ENCODE results near the gene APOL3. TPM values are rescaled to one million over a fixed set of nuclear protein-coding genes. Genes with fewer than 3 reads are reported as not detected.
"Not testable (repeated sequence)": the region's sequence is repeated elsewhere in the genome, so short reads cannot be mapped to it uniquely, and the experiment has no call there.

APOL3 gene
- total RNA-seq, 1 donor from 2014 or later: 58.2 TPM

DNA sequence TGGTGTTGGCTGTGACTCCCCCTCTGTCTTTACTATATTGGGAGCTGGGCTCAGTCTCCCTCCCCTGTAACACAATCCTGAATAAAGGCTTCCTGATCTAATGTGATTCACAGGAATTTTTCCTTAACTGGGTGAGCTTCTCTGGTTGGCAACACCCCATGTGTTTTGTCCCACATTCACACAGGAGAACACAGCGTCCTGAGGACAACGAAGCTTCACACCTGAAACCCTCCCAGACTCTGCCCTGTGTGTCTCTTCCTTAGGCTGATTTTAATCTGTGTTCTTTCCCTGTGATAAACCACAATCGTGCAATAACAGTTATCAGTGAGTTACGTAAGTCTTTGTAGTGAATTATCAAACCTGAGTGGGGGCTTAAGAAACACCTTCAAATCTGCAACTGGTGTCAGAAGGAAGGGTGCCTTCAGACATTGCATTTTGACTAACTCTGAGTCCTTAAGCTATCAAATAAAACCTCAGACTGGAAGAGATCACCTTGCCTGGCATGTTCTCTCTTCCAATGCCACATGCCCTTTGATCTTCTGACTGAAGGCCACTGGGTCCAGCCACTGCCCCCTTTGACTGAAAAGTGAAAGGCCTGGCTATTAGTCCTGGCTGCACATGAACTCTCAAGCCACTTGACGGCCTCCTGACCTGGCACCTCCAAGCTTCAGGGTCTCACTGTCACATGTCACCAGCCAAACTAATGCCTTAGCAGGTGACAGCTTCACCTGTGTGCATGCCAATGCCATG lies 17.3 kb downstream of the APOL3 start:
- Histone ChIP-seq H3K27ac (no peak overlapping the region), H3K4me3 (no peak overlapping the region), H3K4me1 (peaks cover 4% of the 10 kb centered on the region), H3K9me3 (no peaks in the 10 kb centered on the region), H3K27me3 (no peaks in the 10 kb centered on the region), H3K36me3 (peaks cover 39% of the 10 kb centered on the region)
- ATAC-seq: no peak
- no peak for DNase-seq
- TF ChIP-seq, protein P1, sequence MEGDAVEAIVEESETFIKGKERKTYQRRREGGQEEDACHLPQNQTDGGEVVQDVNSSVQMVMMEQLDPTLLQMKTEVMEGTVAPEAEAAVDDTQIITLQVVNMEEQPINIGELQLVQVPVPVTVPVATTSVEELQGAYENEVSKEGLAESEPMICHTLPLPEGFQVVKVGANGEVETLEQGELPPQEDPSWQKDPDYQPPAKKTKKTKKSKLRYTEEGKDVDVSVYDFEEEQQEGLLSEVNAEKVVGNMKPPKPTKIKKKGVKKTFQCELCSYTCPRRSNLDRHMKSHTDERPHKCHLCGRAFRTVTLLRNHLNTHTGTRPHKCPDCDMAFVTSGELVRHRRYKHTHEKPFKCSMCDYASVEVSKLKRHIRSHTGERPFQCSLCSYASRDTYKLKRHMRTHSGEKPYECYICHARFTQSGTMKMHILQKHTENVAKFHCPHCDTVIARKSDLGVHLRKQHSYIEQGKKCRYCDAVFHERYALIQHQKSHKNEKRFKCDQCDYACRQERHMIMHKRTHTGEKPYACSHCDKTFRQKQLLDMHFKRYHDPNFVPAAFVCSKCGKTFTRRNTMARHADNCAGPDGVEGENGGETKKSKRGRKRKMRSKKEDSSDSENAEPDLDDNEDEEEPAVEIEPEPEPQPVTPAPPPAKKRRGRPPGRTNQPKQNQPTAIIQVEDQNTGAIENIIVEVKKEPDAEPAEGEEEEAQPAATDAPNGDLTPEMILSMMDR (IDR thresholded peaks at IDR 0.05): no peak
- intact Hi-C loops (cut with DNase I): loop anchor here (5.0 kb wide), 1 partner anchor 39 kb away; no protein-coding TSS in a partner anchor

DNA sequence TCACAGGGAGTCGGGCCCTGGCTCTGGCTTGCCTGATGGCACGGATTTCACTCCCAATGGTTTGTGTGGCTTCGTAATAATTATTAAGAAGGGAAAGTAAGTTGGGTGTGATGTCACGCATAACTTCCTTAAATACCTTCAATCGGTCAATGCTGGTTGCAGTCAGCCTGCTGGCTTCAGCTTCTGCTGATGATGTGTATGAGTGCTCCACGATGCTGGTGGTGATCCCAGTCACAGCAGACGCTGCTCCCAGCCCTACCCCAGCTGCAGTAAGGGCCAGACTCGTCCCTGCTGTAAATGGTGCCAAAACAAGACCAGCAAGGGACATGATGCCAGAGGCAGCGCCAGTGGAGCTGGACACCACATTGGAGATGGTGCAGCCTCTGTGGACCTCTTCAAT lies 19.1 kb downstream of the APOL3 start:
- intact Hi-C loops (cut with DNase I): loop anchor here (5.0 kb wide), 1 partner anchor 41 kb away; no protein-coding TSS in a partner anchor
- DNase-seq (no peak), ATAC-seq (no peak)
- TF ChIP-seq, protein P1 (IDR thresholded peaks at IDR 0.05): no peak
- Histone ChIP-seq H3K36me3 (peaks cover 39% of the 10 kb centered on the region), H3K27me3 (no peaks in the 10 kb centered on the region), H3K4me3 (no peak overlapping the region), H3K9me3 (no peaks in the 10 kb centered on the region), H3K4me1 (peaks cover 4% of the 10 kb centered on the region), H3K27ac (no peak overlapping the region)

DNA sequence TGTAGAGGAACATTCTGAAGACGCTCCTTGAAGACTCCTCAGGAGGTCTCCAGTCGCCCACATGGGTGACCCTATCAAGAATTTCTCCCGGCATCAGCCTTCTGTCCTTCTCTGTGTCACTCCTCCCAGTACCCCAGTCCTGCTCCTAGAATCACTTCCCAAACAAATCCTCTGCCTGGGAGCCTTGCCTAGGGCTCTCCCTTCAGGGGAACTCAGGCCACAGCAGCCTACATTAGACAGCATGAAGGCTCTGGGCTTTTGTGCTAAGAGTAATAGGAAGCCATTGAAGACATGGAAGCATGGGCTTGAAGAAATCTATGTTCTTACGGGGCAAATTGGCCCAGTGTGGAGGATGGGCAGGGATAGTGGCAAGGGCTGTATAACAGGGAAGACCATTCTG lies 21.8 kb downstream of the APOL3 start:
- H3K27ac ChIP-seq; H3K27me3 ChIP-seq; ATAC-seq; H3K4me1 ChIP-seq; H3K9me3 ChIP-seq; intact Hi-C loops (cut with DNase I); H3K4me3 ChIP-seq; DNase-seq: not testable (repeated sequence)
- peaks cover 34% of the 10 kb centered on the region for H3K36me3 ChIP-seq

- H3K27ac ChIP-seq: no peak overlapping the region
Observed at GRCh38 chr22:36136988-36137387, 23.6 kb downstream of the APOL3 start.

GRCh38 chr22:36136475-36136874 lies 24.1 kb downstream of the APOL3 start:
- Histone ChIP-seq H3K9me3 (no peaks in the 10 kb centered on the region), H3K27ac (no peak overlapping the region), H3K27me3 (no peaks in the 10 kb centered on the region), H3K4me1 (peaks cover 8% of the 10 kb centered on the region), H3K36me3 (peaks cover 13% of the 10 kb centered on the region), H3K4me3 (no peak overlapping the region)
- TF ChIP-seq, protein P1 (IDR thresholded peaks at IDR 0.05): no peak
- DNase-seq (no peak), ATAC-seq (no peak)
- intact Hi-C loops (cut with DNase I): no loop called here

More at GRCh38 chr22:36136988-36137387, 23.6 kb downstream of the APOL3 start:
- DNase-seq: no peak
- Histone ChIP-seq H3K9me3 (no peaks in the 10 kb centered on the region), H3K36me3 (peaks cover 18% of the 10 kb centered on the region), H3K4me3 (no peak overlapping the region), H3K27me3 (no peaks in the 10 kb centered on the region), H3K4me1 (peaks cover 8% of the 10 kb centered on the region)
- ATAC-seq: no peak
- intact Hi-C loops (cut with DNase I): no loop called here
- TF ChIP-seq, protein P1 (IDR thresholded peaks at IDR 0.05): no peak

DNA sequence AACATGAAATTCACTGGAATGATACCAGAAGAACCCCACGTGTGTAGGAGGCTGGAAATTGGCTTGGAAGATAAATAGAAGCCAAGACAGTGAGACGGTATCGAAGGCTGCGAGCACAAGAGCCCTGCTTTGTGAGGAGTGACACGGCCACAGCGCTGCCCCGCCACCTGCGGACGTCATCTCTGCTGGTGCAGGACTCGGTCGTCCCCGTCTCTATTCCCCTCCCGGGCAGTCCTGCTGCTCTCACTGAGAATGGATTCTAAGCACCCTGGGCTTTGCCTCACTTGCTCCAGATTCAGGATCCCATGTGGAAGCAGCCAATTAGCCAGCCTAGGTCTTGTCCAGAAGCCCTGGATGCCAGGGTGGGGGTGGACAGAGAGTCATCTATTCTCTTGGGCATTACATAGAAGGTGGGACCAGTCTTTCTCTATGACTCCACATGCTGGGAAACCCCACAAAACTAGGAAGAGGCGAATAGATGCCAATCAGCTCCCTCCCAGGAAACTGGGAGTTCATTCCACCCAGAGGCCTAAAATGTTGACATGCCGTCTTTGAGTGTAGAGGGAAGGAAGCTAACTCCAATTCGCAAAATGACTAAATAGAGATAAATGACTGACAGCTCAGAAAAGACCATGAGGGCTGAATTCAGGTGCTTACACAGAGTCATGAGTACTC lies 25.1 kb downstream of the APOL3 start:
- TF ChIP-seq, protein P1 (IDR thresholded peaks at IDR 0.05): no peak
- intact Hi-C loops (cut with DNase I): no loop called here
- Histone ChIP-seq H3K27me3 (no peaks in the 10 kb centered on the region), H3K4me3 (no peak overlapping the region), H3K4me1 (peaks cover 8% of the 10 kb centered on the region), H3K27ac (no peak overlapping the region), H3K9me3 (no peaks in the 10 kb centered on the region), H3K36me3 (peaks cover 4% of the 10 kb centered on the region)
- DNase-seq (no peak), ATAC-seq (no peak)
